GM21723 (cell line): ENCODE data around the gene TSC22D2.

Experiments used
- ATAC-seq: cut with Tn5 transposase; IDR thresholded peaks from one replicate; pipeline ENCODE4 v1.9.1; 2021; ENCODE audit warnings: mild to moderate bottlenecking, moderate library complexity; ENCODE audit not compliant: unreplicated experiment

Gene TSC22D2

DNA sequence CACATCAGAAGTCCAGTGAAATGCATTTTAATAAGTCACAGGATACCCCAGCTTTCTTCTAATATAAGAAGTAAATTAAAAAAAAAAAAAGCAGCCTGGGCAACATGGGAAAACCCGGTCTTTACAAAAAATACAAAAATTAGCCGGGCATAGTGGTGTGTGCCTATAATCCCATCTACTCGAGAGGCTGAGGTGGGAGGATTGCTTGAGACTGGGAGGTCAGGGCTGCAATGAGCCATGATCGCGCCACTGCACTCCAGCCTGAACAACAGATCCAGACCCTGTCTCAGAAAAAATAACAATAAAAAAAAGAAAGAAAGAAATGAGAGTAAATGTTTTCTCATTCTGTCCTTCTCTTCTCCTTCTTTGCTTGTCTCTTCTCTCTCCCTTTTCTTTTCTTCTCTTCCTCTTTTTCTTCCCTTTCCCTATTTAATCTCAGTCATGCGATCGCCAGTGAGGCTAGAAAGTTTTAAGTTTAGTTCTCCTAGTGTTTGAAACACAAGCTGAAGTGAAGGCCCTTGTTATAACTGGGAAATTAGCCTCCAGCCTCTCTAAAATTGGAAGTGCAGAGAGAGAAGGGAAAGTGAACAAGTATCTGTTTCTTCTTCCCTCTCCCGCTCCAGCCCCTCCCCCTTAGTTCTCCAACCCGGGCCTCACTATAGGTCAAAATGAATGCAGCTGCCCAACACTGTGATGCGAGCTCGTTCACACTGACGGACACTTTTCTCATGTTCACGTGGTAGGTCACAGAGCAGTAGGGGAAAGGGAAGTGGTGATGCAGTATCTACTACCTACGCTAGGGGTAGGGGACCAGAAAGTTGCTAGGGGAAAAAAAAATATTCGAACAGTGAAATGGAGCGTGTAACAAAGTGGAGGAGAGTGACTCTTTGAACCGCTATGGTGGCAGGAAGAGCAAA lies 23.5 kb upstream of the TSC22D2 start:
- ATAC-seq = peak; percentile 98

DNA sequence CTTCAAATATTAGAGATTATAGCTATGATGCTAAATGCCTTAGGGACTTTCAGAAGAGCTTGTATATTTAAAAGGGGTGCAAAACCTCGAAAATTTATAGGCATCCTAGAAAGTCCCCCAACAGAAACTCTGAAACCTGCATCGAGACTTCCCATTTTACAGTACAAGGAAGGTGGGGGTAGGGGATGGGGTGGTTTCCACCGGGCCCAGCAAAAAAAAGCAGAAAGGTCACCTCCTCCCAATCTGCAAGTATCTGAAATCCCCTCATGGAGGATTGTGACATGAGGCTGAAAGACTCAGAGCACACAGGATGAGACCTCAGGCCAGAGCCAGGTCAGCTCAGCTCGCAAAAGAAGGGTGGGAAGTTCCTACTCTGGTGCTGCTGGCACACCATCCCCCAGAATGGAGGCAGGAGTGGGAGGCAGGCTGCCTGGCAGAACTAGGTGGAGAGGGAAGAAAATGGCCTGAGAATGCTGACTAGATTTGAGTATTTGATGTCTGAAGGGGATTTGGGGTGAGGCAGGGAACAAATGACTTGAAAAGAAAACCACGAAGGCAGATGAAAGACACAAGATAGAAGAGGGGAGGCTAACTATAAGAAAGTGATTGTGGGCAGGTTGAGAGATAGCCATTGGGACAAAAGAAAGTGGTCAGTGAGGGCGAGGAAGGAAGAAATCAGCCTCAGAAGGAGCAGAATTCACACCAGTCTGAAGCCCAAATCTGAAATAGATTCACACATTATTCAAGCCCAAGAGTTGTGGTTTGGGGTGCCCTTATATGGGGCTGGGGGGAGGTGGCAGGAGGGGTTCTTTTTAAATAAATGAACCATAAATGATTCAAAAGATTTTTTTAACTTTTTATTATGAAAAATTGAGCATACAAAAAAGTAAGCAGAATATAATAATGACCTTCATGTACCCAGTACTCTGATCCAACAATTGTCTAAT lies 22.5 kb upstream of the TSC22D2 start:
- peak; percentile 40 for ATAC-seq

DNA sequence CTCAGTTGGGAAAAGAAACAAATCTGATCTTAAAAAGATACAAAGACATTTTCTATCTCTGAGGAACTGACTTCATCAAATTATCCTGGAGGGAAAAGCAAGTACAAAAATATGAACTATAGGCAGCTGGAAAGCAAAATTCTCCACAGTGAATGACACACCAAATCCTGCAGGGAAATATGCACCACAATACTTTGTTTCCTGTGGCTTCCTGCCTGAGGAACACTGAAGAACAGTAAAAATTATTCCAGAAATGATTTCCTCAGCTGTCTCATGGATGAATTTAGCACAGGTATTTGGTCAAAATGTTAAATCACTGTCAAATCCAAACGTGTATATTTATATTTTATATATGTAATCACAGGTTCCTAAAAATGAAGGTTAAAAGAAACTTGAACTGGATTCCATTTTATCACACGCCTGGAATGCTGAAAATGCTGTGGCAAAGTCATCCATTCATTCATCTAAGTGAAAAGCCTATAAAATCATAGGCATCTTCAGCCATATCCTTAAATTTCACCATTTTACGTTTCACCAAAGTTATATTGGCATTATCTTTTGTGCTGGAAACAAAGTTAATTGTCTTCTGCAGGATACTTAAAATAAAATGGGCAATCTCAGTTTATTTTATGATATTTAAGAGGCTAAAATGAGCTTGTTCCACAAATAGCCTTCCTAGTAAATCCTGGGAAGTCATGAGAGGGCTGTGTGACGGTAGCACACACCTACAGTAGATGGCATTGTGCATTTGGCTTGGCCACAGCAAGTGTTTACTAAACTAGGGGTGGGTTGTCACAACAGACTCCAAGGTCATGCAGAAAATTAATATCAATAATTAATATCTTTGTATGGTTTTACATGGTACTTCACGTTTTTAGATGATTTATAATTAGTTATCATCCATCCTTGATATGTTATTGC lies 19.3 kb upstream of the TSC22D2 start:
- ATAC-seq = no peak

DNA sequence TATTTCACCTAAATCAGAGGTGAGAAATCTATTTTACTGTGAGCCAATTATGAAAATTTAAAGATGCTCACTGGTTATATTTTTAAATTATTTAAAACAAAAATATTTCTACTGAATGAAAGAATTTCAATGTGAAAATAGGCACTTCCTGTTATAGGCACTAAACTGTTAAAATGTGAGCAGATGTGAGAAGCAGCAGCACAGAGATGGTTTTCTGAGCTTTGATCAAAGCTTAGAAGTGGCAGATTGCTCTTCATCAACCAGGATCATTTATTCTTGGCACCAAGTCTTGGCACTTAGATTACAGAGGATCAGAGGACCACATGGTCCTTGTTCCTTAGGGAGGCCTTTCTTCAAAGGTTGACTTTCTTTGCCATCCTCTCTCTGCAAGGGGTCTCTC lies 18.0 kb upstream of the TSC22D2 start:
- ATAC-seq = no peak

DNA sequence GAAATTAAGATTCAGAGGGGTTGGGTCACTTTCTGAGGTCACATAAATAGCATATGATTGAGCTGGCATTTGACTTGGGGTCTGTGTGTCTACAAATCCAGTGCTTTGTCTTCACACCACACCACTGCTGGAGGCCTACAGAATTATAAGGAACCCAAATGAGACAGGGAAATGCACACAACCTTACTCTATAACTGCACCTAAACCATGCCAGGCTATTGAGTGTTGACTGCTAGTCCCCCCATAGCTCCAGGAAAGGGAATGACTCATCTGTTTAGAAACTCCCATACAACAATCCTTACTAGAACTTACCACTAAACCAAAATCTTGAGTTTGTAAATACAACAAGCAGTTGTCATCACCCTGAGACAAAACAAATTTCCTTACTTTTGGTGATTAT lies 16.9 kb upstream of the TSC22D2 start:
- ATAC-seq = no peak

DNA sequence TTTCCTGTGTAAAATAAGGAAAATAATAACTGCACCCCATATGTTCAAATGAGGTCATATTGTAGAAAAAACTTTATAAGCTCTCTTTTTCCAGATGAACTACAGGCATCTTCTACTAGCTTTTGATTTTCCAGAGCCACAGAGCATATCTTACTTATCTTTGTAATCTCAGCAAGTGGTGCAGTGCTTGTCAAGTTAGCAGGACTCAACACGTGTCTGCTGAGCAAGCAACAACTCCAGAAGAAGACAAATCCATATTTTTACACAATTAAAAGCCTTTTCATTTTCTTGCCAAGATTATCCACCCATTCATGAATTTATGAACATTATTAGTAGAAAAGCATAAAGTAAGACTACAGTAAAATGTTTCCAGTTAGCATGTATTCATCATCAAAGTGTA lies 14.4 kb upstream of the TSC22D2 start:
- ATAC-seq = no peak

DNA sequence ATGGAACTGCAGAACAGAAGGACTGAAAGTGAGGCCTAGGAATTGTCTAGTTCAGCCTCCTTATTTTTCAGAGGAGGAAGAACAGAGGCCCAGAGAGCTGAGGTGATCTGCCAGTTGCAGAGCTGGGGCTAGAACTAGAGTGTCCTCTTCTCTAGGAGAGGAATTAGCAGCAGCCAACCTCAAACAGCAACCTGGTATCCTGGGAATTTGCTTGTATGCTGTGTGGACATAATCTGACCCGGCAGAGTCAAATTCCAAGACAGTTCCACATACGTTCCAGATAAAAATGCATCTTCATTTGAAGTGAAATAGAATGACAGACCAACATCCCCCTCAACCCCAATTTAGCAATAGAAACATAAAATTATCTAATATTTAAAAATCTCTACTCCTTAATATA lies 13.5 kb upstream of the TSC22D2 start:
- ATAC-seq = no peak

DNA sequence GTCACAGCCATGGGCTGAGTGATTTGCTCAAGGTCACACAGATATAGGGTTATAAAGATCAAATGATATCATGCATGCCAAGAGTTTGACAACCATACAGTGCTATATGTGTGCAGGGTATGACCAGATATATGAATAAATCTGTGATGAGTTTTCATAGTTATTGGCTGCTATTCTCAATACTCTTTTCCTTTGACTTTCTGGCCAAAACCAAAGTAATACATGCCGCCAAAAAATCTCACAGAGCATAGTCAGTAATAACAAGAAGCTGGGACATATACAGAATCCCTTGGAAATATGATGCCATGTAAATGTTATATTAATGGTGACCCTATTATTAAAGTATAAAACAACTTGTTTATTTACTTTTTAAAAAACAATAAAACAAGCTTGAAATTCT lies 11.6 kb upstream of the TSC22D2 start:
- no peak for ATAC-seq

DNA sequence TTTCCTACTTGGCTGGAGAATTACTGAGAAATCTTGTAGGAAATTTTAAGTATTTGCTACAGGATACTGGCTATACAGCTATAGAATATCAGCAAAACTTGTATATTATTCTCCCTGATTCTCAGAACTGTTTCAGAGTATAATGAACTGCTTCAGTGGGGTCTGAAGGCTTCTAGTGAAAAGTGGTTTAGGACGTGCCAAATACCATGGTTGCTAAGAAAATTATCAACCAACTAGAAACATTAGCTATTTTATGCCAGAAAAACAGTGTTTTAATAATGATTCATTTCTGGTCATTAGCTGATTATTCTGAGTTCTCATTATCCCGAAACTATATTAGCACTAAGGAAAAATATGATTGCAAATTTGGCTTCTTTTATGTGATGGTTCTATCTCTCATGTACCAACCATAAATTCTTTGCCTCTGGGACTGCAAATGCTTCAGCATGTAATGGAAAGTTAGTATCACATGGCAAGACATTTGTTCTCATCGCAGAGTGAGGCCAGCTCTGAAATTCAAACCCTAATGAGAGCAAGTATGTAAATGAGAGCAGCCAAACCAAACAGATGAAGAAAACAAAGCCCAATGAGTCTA lies 11.0 kb upstream of the TSC22D2 start:
- no peak for ATAC-seq

DNA sequence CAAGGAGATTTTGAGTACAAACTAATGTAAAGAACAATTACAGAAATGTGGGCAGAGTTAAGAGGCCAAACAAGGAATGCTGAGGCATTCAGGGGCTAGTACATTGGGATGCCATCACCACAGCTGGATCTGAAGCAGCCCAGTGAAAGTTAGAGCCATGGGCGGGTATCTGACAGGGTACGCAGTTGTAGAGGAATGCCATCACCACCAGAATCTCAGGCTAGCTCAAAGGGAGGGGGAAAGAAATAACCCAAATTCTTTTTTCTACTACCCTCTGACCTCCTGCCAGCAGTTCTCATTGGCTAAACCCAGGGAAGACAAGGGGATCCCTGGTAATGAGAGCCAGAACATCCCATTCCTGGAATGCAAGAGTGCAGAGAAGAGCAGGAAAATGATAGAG lies 9.0 kb upstream of the TSC22D2 start:
- no peak for ATAC-seq

DNA sequence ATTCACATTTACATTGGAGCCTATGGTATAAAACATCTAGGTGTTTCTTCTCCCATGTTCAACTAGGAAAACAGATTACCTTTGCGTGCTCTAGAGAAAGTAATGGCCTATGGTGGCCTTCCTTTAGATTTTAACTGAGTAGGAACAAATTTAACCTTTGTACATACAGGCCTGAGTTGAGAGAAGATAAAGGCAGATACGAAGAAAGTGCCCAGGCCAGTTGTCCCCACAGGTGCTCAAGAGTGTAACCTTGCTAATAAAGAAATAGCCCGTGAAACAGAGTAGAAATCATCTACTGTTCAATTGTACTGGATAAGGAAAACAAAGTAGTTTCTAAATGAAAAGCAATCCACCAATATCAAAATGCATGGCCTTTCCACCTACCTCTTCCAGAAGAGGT lies 6.8 kb upstream of the TSC22D2 start:
- ATAC-seq = no peak

DNA sequence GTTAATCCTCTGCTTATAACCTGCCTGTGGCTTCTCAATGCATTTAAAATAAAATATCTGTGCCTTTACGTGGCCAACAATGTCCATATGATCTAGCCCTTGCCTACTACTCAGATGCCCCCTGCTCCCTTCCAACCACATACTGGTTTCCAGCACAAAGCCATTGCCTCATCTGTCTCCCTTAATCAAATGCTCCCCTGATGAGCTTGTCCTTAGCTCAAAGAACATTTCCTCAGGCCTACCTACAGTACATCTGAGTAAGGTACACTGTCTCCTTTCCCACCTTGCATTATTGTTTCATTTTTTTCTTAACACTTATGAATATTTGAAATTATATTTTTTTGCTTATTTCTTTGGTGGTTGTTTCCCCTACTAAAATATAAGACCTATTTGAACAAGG lies 5.9 kb upstream of the TSC22D2 start:
- ATAC-seq = no peak

DNA sequence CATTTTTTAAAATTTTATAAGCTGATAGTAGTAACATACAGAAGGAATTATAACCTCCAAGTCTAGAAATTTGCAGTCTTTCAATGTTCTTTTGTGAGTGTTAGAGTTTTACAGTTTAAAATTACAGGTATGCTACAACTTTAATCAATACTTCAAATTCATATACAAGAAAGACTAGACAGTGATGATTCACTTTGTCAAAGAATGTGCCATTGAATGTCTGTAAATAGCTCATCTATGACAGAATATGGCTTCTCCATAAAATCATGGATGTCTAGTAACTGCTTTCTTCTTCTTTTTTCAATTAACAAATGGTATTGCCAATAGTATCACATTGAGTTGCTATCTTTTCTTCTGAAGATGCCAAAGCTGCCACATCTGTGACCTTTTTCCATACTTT lies 4.1 kb upstream of the TSC22D2 start:
- ATAC-seq = no peak

DNA sequence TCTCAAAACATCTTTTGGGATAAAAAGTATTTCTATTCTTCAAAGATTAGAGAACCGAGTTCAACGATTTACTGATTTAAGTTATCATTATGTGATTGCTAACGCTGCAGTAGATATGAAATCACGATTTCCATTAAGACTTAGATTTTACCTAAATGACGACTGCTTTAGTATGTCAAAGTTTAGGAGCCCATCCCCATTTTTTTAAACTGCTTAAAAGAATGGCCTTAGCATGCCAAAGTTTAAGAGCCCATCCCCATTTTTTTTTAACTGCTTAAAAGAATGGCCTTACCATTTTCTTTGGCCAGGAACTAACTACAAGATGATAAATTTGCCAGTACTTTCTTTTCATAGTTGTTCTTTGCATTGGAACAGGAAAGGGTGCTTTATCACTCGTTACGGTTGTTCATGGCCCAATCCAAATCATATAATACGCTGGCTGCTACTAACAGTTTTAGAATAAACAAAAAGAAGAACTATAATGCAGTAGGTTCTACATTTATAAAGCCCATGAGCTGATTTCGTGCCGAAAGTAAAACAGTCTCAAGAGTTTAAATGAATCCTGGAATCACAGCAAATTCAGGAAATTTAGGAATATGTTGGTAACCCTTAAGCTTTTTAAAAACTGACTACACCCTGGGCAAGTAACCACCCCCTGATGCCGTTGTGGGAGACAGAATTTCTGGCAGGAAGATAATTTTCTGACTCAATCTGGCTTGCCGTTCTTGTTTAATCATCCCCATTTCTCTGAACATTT lies 869 bp upstream of the TSC22D2 start:
- ATAC-seq = no peak

DNA sequence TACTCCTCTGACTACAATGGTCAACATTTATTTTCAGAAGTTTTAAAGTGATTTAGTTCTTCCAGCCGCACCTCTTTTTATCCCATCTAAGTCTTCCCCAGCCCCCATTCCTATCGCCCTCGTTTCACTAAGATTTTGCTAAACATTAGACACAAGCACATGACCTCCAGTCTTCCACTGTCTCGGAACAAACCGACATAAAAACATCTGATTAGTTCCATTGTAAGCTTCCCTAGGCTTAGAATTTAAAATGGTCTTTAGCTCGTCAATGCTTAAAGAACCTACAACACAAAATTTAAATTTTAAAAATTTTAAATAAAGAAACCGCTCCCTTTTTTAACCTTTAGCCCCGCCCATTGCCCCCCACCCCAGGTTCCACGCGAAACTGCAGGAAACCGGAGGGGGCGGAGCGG lies 284 bp upstream of the TSC22D2 start:
- peak; percentile 4 for ATAC-seq

DNA sequence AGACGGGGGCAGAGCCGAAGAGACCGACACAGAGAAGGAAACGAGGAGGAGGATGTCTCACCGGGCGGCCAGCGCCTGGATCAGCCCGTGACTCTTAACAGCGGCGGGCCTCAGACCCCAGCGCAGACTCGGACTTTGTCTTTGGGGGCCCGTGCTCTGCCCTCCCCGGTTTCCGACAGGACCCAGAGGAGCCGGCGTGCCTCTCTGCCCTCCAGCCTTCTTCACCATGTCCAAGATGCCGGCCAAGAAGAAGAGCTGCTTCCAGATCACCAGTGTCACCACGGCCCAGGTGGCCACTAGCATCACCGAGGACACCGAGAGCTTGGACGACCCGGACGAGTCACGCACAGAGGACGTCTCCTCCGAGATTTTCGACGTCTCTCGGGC lies 1.0 kb downstream of the TSC22D2 start:
- ATAC-seq = no peak

DNA sequence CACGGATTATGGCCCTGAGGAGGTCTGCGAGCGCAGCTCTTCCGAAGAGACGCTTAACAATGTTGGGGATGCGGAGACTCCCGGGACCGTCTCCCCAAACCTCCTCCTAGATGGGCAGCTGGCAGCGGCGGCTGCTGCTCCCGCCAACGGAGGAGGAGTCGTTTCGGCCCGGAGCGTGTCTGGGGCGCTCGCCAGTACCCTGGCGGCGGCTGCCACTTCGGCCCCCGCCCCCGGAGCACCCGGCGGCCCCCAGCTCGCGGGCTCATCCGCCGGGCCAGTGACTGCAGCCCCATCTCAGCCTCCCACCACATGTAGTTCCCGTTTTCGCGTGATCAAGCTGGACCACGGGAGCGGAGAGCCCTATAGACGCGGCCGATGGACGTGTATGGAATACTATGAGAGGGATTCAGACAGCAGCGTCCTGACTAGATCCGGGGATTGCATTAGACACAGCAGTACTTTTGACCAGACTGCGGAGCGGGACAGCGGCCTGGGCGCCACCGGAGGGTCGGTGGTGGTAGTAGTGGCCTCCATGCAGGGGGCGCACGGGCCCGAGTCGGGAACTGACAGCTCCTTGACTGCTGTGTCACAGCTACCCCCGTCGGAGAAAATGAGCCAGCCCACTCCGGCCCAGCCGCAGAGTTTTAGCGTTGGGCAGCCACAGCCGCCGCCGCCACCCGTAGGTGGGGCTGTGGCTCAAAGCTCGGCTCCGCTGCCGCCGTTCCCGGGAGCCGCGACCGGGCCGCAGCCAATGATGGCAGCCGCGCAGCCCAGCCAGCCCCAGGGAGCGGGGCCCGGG lies 1.6 kb downstream of the TSC22D2 start:
- peak; percentile 42 for ATAC-seq

DNA sequence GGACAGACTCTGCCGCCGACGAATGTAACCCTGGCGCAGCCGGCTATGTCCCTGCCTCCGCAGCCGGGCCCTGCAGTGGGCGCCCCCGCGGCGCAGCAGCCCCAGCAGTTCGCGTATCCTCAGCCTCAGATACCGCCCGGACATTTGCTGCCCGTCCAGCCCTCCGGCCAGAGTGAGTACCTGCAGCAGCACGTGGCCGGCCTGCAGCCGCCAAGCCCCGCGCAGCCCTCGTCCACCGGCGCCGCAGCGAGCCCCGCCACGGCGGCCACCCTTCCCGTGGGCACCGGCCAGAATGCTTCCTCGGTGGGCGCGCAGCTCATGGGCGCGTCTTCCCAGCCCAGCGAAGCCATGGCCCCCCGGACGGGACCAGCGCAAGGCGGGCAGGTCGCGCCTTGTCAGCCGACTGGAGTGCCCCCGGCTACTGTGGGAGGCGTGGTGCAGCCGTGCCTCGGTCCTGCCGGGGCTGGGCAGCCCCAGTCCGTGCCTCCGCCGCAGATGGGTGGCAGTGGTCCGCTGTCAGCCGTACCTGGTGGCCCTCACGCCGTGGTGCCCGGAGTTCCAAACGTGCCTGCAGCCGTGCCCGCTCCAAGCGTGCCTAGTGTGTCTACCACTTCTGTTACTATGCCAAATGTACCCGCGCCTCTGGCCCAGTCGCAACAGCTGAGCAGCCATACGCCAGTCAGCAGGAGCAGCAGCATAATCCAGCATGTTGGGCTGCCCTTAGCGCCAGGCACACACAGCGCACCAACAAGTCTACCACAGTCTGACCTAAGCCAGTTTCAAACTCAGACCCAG lies 2.4 kb downstream of the TSC22D2 start:
- no peak for ATAC-seq
